Fibroblast of skin of abdomen (primary cell): ENCODE results near the gene FBLIM1.

Source experiments
- DNase-seq: peaks from one replicate; pipeline ENCODE4 v3.0.0-alpha.2; 2013

Gene FBLIM1

GRCh38 chr1:15731735-15732685 lies 26.6 kb upstream of the FBLIM1 start:
- no peak for DNase-seq

- DNase-seq, result no peak
Observed at GRCh38 chr1:15732686-15733081, 25.9 kb upstream of the FBLIM1 start.

- no peak for DNase-seq
Observed at GRCh38 chr1:15733218-15733725, 25.3 kb upstream of the FBLIM1 start.

GRCh38 chr1:15733726-15734226 lies 24.8 kb upstream of the FBLIM1 start:
- DNase-seq, result no peak

GRCh38 chr1:15734296-15734695 lies 24.3 kb upstream of the FBLIM1 start:
- no peak for DNase-seq

GRCh38 chr1:15734901-15735300 lies 23.7 kb upstream of the FBLIM1 start:
- no peak for DNase-seq

GRCh38 chr1:15735304-15736037 lies 23.1 kb upstream of the FBLIM1 start:
- no peak for DNase-seq

GRCh38 chr1:15736038-15736891 lies 22.3 kb upstream of the FBLIM1 start, which contains the start of gene SLC25A34:
Gene SLC25A34, plus strand, starts transcription at chr1:15736258. Its CDS starts 228 bp downstream, at chr1:15736486.
- no peak for DNase-seq

GRCh38 chr1:15736892-15737261 lies 21.7 kb upstream of the FBLIM1 start:
- DNase-seq, result no peak

- DNase-seq, result no peak
Observed at GRCh38 chr1:15737324-15738319, 21.0 kb upstream of the FBLIM1 start.

- DNase-seq, result no peak
Observed at GRCh38 chr1:15738416-15739113, 20.0 kb upstream of the FBLIM1 start.

GRCh38 chr1:15739259-15739658 lies 19.3 kb upstream of the FBLIM1 start:
- no peak for DNase-seq

GRCh38 chr1:15739745-15740144 lies 18.9 kb upstream of the FBLIM1 start:
- DNase-seq, result no peak

GRCh38 chr1:15740924-15741850 lies 17.4 kb upstream of the FBLIM1 start:
- DNase-seq, result peak; percentile 47

- DNase-seq, result no peak
Observed at GRCh38 chr1:15742339-15742801, 16.2 kb upstream of the FBLIM1 start, which contains the start of gene TMEM82. Gene TMEM82, plus strand, starts transcription at chr1:15742499. Its CDS starts 61 bp downstream, at chr1:15742560.

GRCh38 chr1:15744122-15744679 lies 14.4 kb upstream of the FBLIM1 start:
- DNase-seq, result no peak

- no peak for DNase-seq
Observed at GRCh38 chr1:15747378-15747777, 11.2 kb upstream of the FBLIM1 start.

- DNase-seq, result no peak
Observed at GRCh38 chr1:15748264-15748663, 10.3 kb upstream of the FBLIM1 start.
